Esophagus squamous epithelium (tissue), 4 donors: ENCODE data around the gene TNNI2.

Experiments used
- CTCF ChIP-seq, 6 experiments: fragments of 450-650 bp in 4 of 6; fragments of 200-600 bp in 2 of 6; sonication (generic) in 2 of 6; IDR thresholded peaks; one replicate each; pipeline ENCODE4 v1.5.1; 2016 to 2019; ENCODE audit warnings: antibody characterized with exemption in 6 of 6, mild to moderate bottlenecking in 4 of 6, moderate library complexity in 4 of 6
- POLR2A ChIP-seq, 4 donors: fragments of 450-650 bp; IDR thresholded peaks; one replicate each; pipeline ENCODE4 v1.6.1; 2017; ENCODE audit warnings: antibody characterized with exemption in 4 of 4, mild to moderate bottlenecking in 4 of 4, moderate library complexity in 3 of 4

GRCh38 chr11:1864231-1864630, 25.4 kb downstream of the TNNI2 start:
- TF ChIP-seq CTCF (IDR thresholded peaks at IDR 0.05), result no peak
- TF ChIP-seq POLR2A (IDR thresholded peaks at IDR 0.05), result no peak
